GM12891 (cell line): Measurements from ENCODE around the gene FAM200B.

Source experiments
- DNase-seq: peaks from one replicate; pipeline ENCODE4 v3.0.0; 2011; ENCODE audit warnings: low spot score; ENCODE audit not compliant: insufficient read length
- FAIRE-seq: peaks from 2 replicates; lab custom pipeline; 2011; peaks lifted over from hg19 to GRCh38; lab: Jason Lieb, UNC
- PAX5 ChIP-seq: IDR thresholded peaks from 2 replicates; pipeline ENCODE4 v1.6.1; 2011; ENCODE audit warnings: low read length, moderate library complexity, mild to moderate bottlenecking; ENCODE audit not compliant: insufficient read depth, severe bottlenecking
- POLR2A ChIP-seq: IDR thresholded peaks from 2 replicates; pipeline ENCODE4 v1.6.1; 2011; ENCODE audit warnings: low read depth, low read length, control low read depth
- POLR2AphosphoS5 ChIP-seq: IDR thresholded peaks from 2 replicates; pipeline ENCODE4 v1.6.1; 2011; ENCODE audit warnings: low read depth, low read length, control low read depth
- POU2F2 ChIP-seq: IDR thresholded peaks from 2 replicates; pipeline ENCODE4 v1.6.1; 2011; ENCODE audit warnings: low read depth, mild to moderate bottlenecking, control low read depth, low read length, moderate library complexity
- SPI1 ChIP-seq: IDR thresholded peaks from 2 replicates; pipeline ENCODE4 v1.6.1; 2011; ENCODE audit warnings: low read depth, low read length, control low read depth
- TAF1 ChIP-seq: IDR thresholded peaks from 2 replicates; pipeline ENCODE4 v1.6.1; 2011; ENCODE audit warnings: low read depth, low read length, control low read depth

The FAM200B gene

DNA sequence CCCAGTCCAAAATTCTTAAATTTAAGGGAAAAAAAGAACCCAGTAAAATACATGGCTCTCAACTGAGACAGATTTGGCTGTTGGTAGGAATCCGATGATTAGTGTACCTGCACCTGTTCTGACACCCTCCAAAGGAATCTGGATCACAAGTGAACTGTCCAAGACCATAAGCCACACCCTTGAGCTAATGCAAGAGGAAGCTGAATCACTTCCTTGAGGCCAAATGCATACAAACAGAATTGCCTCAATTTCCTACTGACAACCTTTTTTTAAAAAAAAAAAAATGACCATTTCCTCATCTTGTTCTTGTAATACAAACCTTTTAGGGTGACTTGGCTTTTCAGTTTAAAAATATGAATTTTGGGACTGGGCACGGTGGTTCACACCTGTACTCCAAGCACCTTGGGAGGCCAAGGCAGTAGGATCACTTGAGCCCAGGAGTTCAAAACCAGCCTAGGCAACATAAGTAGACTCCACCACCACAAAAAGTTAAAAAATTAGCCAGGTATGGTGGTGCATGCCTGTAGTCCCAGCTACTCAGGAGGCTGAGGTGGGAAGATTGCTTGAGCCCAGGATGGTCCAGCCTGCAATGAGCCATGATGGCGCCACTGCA, 15.8 kb upstream of the FAM200B start:
- no peak for TF ChIP-seq POU2F2
- no peak for TF ChIP-seq POLR2AphosphoS5

DNA sequence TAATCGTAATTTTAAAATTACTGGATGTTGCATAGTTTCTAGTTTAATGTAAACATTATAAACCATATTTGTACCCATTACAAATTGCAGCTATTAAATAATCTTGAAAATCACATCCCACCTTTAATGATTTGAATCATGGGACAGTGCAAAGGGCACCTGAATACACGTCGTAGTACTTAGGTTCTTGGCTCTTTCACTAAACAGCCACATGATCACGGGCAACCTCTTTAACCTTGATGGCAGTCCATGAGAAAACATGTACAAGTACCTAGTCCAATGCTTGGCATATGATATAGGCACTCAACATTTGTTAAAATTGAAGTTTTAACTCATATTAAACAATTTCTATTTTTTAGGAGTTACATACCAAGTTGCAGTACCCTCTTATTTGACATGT, 14.6 kb upstream of the FAM200B start:
- TF ChIP-seq PAX5 (no peak), POLR2A (no peak), POLR2AphosphoS5 (no peak), SPI1 (no peak), TAF1 (no peak), POU2F2 (no peak)
- FAIRE-seq (no peak), DNase-seq (no peak)

More for the DNA sequence above, 15.8 kb upstream of the FAM200B start:
- DNase-seq (no peak), FAIRE-seq (no peak)

DNA sequence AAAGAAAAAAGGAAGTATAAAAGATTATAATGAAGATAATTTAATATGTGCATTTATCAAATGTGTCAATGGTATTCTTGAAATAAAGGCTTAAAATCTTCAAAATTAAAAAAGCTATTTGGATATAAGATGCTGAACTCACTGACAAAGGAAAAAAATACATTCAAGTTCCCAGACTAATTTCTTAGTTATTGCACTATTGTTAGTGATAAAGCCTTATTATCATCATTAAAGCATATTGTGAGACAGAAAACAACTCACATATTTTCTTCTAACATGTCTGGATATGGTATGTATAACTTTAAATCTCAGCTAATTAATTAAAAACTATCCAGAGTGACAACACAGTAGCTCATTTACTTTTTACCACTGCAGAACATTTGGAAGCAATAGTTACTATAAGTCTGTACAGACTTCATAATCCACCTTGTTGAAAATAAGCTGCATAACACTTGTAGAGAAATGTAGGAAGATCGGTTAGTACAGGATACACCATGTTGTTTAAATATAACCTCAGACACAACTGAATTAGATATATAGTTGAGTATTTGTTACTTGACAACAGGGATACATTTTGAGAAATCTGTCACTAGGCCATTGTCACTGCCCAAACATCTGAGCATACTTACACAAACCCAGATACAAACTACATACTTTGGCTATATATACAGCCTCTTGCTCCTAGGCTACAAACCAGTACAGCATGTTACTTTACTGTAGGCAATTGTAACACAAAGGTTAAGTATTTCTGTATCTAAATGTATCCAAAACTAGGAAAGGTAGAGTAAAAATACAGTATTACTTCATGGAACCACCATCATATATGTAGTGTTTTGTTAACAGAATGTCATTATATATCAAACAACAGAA, 12.8 kb upstream of the FAM200B start:
- DNase-seq: no peak
- no peak for TF ChIP-seq PAX5
- TF ChIP-seq TAF1: no peak
- no peak for TF ChIP-seq POLR2AphosphoS5
- no peak for TF ChIP-seq POLR2A
- no peak for TF ChIP-seq SPI1
- no peak for TF ChIP-seq POU2F2
- peak; percentile 48 for FAIRE-seq

DNA sequence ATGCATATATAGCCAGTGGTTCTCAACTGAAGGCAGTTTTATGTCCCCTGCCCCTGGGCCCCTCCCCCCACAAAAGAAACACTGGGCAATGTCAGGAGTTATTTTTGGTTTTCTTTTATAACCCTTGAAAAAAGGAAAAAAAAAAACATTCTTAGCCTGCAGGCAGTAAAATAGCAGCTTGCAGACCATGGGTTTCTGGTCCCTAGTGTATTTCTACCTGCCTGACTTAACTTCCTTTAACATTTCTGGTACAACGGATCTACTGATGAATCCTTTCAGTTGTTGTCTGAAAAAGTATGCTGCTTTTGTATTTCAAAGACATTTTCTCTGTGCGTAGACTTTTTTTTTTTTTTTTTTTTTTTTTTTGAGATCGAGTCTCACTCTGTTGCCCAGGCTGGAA, 11.1 kb upstream of the FAM200B start:
- FAIRE-seq: no peak

DNA sequence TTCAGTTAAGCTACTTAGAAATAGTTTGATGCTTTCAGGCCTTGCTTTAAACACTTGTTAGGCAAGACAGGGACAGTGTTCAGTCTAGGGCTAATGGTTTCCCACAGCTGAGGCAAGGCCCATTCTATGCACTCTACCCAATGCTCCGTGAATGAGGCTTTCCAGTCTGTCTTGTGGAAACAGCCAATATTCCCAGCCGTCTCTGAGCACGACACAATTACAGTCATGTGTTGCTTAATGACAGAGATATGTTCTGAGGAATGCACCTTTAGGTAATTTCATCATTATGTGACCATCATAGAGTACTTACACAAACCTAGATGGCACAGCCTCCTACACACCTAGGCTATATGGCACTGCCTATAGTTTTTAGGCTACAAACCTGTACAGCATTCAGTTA, 9.5 kb upstream of the FAM200B start:
- DNase-seq: no peak
- no peak for TF ChIP-seq TAF1
- no peak for TF ChIP-seq POLR2AphosphoS5
- TF ChIP-seq PAX5: no peak
- no peak for TF ChIP-seq POLR2A
- TF ChIP-seq POU2F2: no peak
- TF ChIP-seq SPI1: no peak
- FAIRE-seq: peak; percentile 71

More for the DNA sequence above, 11.1 kb upstream of the FAM200B start:
- TF ChIP-seq POLR2AphosphoS5 (no peak), POU2F2 (no peak), PAX5 (no peak), SPI1 (no peak), TAF1 (no peak), POLR2A (no peak)
- no peak for DNase-seq

DNA sequence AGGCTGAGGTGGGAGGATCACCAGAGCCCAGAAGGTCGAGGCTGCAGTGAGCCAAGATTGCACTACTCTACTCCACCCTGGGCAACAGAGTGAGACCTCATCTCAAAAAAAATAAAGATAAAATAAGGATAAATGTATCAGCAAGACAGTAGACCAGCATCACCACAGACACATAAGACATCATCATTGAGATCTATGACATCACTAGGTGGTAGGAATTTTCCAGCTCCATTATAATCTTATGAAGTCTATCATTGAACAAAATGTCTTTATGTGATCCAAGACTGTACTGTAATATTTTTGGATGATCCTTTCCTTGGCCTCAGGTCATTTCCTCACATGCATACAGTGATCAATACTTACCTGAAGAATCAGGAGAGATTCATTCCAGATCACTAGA, 8.3 kb upstream of the FAM200B start:
- DNase-seq (no peak), FAIRE-seq (no peak)

DNA sequence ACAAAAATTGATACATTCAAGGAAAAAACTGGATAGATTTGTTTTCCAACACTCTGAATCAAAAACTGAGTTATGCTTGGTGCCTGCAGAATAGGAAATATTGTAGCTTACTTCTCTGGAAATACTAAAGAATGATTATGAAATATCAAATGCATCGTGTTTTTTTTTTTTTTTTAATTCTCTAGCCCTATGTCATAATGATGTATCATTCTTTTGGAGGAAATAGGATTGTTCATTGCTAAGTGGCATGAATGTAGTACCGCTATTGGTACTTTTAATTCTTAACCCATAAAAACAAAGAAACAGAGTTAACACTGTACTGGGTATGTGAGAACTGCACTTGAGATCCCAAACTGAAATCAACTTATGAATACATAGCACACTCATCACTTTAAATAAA, 7.6 kb upstream of the FAM200B start:
- FAIRE-seq (no peak), DNase-seq (no peak)
- TF ChIP-seq PAX5: no peak
- TF ChIP-seq SPI1: no peak
- no peak for TF ChIP-seq POLR2AphosphoS5
- TF ChIP-seq POLR2A: no peak
- TF ChIP-seq POU2F2: no peak
- no peak for TF ChIP-seq TAF1

More for the DNA sequence above, 8.3 kb upstream of the FAM200B start:
- TF ChIP-seq TAF1: no peak
- TF ChIP-seq POLR2A: no peak
- TF ChIP-seq POLR2AphosphoS5: no peak
- no peak for TF ChIP-seq POU2F2
- no peak for TF ChIP-seq SPI1
- no peak for TF ChIP-seq PAX5

DNA sequence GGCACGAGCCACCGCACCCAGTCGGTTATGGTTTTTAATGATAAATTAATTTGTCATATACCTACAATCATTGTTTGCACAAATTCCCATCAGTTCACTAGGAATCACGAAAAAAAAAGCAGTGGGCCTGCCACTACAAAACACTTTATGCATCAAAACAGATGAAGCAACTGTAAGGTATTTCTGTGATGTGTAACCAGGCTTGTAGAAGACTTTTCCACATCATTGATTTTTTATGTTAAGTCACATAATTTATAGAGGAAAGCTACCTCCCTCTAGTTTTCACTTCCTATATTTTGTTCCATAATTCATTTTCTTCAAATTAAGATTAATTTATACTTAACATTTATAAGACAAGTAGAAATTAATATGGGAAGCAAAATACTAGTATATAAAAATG, 6.7 kb upstream of the FAM200B start:
- no peak for FAIRE-seq
- TF ChIP-seq POLR2A (no peak), POLR2AphosphoS5 (no peak), SPI1 (no peak)
- no peak for DNase-seq

DNA sequence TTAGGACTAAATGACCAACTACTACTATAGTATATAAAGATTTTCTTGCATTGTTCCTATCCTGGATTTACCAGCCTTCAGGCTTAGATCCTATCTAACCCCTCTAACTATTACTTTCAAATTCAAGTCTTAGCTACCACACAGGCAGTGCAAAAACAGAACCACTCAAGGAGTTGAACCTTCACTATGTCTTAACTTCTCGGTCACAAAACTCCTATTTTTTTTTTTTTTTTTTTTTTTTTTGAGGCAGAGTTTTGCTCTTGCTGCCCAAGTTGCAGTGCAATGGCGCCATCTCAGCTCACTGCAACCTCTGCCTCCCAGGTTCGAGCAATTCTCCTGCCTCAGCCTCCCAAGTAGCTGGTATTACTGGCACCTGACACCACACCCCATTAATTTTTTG, 6.3 kb upstream of the FAM200B start:
- DNase-seq (no peak), FAIRE-seq (no peak)
- no peak for TF ChIP-seq POLR2AphosphoS5
- TF ChIP-seq SPI1: no peak

DNA sequence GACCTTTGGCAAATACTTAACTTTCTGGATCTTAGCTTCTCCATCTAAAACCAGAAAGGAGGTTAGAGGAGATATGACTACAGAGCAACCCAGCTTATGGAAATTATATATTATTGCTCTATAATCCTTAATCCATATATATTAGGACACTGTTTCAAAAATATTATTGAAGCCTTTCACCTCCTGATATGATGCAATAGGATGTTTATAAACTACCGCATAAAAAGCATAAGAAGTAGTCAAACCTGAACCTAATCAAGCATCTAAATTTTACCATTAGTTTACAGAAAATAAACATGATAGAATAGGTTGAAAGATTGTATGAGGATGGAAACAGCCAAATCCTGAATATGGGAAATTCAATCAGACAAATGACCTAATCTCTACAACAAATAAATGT, 5.6 kb upstream of the FAM200B start:
- no peak for FAIRE-seq
- TF ChIP-seq SPI1 (no peak), PAX5 (no peak), POLR2AphosphoS5 (no peak), TAF1 (no peak), POLR2A (no peak), POU2F2 (no peak)
- no peak for DNase-seq
